NCI-H446 (cell line): Measurements from ENCODE around the gene MCAM.
A peak's percentile ranks its signal among the peaks of the same experiment; 100 is the strongest.

Experiments used
- DNase-seq, 2 experiments: peaks; one replicate each; lab custom pipeline; 2025; lab: John Stamatoyannopoulos, UW

The MCAM gene, protein sequence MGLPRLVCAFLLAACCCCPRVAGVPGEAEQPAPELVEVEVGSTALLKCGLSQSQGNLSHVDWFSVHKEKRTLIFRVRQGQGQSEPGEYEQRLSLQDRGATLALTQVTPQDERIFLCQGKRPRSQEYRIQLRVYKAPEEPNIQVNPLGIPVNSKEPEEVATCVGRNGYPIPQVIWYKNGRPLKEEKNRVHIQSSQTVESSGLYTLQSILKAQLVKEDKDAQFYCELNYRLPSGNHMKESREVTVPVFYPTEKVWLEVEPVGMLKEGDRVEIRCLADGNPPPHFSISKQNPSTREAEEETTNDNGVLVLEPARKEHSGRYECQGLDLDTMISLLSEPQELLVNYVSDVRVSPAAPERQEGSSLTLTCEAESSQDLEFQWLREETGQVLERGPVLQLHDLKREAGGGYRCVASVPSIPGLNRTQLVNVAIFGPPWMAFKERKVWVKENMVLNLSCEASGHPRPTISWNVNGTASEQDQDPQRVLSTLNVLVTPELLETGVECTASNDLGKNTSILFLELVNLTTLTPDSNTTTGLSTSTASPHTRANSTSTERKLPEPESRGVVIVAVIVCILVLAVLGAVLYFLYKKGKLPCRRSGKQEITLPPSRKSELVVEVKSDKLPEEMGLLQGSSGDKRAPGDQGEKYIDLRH

DNA sequence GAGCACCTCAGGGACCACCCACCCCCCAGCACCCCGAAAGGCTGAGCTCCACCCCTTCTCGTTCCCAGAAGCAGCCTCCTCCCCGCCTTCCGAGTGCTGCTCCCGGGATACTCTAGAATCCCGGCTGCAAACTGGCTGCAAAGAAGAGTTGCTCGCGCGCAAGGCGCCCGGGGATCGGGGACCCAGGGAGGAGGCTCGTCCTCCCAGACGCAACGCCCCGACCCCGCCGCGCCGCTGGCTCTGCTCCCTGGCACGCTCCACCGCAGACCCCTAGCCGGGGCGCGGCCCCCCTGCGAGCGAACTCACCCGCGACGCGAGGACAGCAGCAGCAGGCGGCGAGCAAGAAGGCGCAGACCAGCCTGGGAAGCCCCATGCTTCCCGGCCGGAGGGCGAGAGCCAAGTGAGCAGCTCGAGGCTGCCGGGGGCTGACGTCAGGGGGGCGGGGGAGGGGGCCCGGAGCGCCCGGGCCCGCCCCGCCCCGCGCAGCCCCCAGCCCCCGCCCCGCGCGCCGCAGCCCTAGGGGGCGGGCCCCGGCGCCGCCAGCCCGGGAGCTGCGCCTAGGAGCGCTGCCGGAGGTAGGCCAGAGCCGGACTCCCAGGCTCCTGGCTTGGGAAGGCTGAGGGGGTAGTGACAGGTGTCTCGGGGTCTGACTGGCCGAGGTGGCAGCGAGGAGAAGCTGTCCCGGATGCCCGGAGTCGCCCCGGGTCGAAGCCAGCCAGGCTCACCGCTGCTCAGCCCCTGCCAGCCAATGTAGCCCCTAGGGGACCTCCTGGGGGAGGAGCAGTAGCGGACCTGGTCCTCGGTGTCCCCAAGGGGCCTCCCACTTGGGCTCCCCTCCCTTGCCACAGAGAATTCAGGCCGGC lies at the start of gene MCAM:
MCAM (minus strand) TSS at position 402 of the 863 bp plus-strand sequence; CDS start at position 373, 29 bp downstream.
- peak in 1 of 2 experiments; percentile 79 for DNase-seq

DNA sequence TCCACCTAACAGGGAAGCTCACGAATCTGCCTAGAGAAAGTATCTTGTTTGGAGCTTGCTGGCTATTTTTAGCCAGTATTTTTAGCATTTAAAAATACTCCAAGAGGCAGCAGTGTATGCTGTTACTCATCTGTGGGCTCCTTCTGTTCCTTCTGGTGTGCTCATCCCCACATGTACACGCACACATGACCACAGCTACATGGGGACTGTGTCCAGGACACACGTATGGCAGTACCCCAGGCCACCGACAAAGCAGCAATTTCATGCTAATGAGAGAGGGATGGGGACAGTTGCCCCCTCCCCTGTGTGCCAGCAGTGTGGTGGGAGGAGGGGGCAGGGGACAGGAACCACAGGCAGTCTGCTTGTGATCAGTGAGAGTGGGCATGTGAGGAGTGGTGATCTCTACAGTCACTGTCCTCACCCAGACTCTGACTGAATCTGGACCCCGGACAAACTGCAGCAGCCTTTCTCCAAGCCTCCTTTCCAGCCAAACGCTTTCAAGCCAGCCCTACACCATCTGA lies 48.2 kb upstream of the MCAM start:
- DNase-seq: no peak

DNA sequence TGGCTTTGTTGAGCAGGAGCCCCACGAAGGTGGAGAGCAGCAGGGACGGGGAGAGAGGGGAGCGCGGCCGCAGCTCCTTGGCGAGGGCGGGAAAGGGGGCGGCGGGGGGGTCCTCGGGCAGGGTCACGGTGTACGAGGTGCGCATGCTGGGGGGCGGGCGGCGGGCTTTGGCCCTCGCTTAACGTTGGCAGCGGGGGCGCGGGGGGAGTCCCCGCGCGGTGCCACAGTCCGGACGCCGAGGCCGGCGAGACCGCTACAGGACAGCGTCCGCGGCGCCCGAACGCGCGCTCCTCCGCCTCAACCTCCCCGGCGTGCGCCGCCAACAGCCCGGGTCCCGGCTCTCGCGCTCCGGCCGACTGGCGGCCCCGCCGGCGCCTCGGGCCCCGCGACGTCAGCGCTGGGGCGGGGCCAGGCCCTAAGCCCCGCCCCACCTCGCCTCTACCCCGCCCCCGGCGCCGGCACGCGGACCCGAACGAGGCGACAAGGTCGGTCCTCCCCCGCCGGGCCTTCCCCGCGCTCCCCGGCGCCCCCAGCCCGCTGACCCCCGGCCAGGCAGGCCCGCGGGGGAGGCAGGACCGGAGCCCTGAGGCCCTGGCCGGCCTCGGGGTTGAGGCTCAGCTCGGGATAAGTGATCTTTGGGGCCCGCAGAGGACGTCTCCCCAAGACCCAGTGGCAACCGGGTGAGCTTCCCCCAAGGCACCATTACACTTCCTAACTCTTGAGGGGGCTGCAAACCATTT lies 47.1 kb upstream of the MCAM start:
- DNase-seq: peak in 1 of 2 experiments; percentile 68

DNA sequence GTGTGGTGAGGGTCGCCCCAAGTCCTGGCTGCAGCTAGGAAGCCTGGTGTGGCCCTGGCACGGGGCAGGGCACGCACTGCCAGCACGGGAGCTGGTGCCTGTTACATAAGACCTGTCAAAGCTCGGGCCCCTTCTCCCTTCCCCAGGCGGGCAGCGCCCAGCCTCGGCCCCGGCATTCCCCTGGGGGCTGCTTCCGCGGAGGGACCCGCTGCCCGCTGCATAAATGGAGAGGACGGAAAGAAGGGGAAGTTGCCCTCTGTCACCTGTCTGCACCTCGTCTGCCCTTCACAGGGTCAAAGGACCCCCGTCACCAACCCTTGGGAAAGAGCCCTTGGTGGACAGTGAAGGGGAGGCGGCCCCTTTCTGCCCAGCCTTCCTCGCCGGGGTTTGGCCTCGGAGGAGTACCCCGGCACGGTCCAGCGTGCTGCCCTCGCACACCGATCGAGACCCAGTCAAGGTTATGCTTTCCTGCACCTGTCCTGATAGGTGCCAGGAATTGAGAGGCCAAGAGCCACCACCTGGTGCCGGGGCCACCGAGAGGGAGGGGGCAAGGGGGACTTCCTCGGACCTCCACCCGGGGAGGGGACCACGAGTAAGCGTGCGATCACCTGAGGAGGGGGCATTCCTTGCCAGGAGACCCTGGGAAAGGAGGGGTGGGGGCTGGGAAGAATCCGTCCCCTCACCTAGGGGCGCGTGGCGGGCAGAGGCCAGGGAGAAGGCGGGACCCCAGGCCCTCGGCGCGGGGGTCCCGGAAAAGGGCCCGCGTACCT lies 46.3 kb upstream of the MCAM start:
- no peak for DNase-seq

DNA sequence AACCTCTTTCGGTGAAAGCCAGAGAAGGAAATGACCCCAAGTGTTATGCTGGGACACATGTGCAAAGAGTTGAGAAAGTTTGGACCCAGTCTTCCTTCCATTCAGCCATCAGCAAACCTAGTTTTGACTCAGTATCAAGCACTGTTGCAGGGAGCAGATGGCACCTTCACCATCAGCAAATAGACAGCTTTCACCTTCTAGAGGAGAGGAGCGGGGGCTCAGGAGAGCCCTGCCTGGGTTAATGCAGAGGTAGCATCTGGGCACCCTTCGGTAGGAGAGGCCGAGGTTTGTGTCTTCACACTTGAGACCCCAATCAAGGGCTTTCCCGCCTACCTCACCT lies 45.8 kb upstream of the MCAM start:
- no peak for DNase-seq

DNA sequence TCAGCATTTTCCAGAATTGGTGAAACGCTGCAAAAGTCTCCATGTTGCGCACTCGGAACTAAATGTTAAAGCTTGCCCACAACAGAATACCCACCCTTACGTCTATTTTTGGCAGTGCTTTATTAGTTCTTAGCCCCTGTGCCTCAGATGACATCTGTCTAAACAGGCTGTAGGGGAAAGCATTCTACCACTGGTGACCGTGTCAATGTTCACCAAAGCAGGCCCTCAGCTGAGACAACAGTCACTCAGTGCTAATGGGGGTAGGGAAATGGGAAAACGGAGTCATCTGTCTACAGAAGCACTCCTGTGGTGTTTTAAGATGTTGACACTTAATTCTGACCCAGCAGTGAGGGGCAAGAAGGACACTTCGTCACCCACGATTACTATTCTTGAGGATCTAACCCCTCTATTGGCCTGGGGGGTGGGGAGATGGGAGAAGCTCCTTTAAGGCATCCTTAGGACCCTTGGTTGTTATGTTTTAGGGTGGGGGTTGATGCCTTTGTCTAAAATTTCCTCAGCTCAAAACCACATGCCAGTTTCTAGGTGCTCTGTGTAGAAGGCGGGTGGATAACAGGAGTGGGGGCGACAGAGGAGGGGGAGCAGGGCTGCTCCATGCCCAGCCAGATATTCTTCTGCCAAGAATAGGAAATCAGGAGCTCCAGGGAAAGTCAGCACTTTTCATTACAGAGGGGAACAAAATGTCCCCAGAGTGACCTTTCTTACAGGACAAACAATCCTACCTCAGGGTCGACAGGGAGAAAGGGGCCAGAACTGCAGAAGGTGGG lies 45.2 kb upstream of the MCAM start:
- no peak for DNase-seq

DNA sequence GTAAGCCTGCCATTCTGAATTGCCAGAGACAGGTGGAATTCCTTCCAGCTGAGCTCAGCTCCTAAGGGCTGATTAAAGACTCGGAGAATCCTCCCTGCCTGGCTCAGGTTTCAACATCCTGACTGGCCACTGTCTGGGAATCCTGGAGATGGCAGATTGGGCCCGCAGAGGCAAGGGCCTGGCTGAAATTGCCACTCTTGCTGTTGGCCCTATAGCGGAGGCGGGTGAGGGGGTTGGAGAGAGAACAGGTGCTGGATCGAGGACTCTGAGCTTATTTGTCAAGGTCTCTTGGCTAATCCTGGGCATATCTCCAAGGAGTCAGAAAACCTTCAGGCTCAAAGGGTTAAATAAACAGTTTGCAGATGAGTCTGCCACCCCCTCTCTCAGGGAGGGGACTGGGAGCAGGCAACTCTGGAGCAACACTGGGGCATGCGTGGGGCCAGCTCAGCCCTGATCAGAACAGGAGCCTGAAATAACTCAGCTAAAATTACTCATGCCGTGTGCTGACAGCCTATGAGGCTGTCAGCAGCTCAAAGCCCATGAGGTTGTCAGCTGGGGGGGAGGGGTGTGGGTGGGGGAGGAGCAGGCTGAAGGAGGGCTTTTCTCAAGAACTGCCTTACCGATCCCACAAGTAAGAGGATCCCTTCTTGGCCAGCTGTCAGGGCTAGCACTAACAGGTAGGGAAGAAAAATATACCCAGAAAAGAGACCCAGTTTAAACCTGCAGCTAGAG lies 44.3 kb upstream of the MCAM start:
- peak in 1 of 2 experiments; percentile 87 for DNase-seq

DNA sequence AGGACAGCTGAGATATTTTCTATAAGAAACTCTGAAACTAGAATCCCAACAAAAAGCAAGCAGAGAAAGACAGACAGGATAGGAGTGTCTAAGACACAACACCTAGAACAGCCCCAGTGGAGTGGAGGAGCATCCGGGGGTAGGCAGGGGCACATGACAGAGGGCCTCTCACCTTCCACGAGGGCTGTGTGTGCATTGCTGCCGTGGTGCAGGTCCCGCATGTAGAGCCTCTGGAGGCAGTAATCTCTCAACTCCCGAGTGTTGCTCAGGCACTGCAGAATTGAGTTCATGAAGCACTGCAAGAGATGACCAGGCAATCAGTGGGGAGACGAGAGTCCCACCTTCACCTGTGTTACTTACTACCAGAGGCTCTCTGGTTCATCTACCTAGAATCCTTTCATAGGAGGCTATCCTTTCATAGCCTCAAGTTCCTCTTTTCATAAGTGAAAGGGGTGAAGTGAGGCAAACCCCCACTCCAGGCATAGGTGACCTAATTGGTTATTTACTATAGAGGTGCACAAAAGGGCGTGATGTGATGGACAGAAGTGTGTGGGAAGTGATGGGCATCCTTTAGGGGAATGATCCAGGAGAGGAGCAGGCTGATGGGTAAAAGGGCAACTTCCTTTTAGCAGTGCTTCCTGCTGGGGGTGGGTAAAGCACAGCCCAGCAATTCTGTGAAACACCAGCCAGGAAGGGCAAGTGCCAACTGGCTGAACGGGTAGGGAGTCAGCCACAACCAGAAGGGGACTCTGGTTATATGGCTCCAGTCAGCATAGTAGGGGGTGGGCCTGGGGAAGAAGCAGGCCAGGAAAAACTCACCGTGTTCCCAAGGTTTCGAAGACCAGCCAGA lies 42.7 kb upstream of the MCAM start:
- DNase-seq: no peak

DNA sequence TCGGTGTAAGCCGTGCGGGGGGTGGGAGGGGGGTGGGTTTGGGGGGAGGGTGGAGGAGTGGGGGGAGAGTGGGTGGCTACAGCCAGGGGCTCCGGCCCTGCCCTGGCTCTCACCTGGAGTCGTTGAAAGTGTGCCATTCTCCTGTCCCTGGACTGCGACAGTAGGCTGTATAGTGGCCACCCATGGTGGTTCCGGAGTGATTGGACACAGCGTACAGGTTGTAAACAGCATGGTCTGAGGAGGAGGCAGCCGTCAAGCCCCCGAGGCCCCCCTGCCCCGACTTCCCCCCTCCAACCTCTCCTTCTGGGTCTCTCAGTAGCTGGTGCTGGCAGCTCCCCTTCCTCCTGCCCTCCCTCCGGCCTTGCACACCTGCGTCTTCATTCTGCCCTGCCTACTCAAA lies 40.1 kb upstream of the MCAM start:
- no peak for DNase-seq

DNA sequence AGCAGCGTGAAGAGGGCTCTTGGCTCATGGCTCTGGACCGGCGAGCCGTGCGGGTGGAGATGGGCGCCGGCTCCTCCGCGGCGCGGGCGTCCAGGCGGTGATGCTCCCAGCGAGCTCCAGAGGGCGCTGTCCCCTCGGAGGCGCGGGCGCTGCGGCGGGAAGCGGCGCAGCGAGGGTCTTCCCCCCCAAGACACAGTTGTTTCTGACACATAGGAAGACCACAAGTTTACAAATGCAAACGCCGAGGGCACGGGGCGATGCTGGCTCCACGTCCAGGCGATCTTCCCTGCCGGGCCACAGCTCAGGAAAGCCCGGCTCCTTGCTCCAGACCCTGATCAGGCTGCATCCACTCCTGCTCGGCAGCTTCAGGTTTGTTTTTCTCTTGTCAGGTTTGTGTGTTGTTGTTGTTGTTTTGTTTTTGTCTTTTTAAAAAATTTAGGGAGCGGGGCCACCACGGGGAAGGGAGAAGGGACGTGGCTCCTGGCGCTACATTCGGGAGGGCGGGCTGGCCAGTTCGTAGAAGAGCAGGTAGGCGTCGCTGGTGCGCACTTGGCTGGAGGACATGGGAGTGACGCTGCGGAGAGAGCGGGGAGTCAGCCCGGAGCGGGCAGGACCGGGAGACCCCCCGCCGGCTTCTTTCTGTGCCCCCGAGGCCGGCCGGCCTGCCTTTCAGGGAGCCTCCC lies 39.6 kb upstream of the MCAM start:
- DNase-seq: no peak

DNA sequence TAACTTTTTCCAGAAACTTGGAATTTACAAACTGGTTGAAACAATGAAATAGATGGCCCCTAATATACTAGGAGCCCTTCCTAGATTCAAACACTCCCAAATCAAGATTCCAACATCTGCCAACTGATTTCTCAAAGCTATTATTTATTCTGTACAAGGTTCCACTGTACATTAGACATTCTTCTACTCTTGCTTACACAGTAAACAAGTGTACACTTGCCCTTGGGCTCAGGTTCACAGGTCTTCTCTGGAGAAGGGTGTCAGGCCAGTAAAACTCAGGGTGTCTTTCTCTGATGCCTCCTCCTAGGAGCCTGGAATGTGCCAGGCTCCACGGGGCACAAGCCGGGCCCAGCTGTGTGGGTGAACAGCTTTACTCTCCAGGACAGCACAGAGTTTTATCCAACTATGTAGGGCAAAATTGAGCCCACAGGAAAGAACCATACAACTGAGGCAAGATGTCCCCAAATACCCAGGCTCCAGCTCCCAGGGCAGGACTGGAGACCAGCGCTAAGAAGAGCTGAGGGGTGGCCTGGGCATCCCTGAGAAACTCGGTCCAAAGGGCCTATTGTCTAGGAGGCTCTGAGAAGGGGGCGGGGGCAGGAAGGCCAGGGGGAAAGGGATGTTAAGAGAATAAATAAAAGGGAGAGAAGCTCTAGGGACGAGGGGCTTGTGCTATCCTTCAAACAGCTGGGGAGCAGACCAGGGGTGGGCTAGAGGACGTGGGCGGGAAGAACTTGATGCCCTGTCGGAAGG lies 38.3 kb upstream of the MCAM start:
- DNase-seq: no peak

DNA sequence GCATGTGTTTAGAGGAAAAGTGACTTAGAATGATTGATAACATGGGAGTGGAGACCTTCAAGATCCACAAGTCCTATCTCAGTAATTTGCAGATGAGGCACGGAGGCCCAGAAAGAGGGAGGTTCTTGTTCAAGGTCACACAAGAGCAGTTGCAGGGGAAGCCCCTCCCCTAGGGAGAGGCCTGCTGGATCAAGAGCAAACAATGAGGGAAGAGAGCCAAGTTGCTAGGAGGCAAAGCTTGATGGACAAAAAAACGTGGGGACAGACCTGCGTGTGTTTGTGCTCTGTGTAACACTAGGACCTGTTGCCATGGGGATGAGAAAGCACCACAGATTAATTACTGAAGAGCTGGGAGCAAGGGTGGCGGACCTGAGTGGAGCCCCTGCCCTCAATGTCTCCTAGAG lies 35.9 kb upstream of the MCAM start:
- peak in 1 of 2 experiments; percentile 41 for DNase-seq

DNA sequence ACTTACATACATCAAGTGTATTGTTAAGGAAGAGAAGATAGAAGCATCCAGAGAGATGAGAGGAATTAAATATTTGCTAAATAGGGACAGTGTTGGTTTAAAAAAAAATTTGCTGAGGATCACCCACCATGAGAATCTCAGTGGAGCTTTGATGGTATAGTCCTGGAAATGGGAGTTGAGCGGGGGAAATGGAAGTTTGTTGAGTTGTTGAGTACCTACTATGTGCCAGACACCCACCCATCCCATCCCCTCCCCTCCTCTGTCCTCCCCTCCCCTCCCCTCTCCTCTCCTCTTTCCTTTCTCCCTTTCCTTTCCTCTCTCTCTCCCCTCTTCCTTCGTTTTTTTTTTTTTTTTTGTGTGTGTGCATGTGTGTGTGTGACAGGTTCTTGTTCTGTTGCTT lies 34.3 kb upstream of the MCAM start:
- DNase-seq: no peak

DNA sequence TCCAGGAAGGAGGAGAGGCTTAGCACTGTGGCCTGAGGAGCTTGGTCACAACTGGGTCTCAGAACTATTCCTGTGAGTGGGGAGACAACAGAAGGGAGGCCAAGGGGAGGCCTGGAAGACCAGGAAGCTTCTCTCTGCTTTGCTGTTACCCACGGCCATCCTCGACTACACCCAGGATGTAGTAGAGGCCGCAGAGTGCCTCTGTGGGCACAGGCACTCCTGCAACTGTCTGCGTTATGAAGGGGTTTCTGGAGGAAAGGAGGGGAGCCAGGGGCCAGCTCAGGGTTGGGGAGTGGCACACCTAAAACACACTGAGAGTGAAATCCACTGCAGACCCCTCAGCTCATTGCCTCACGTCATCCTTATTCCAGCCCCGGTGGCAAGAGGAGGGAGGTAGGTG lies 33.4 kb upstream of the MCAM start:
- no peak for DNase-seq

DNA sequence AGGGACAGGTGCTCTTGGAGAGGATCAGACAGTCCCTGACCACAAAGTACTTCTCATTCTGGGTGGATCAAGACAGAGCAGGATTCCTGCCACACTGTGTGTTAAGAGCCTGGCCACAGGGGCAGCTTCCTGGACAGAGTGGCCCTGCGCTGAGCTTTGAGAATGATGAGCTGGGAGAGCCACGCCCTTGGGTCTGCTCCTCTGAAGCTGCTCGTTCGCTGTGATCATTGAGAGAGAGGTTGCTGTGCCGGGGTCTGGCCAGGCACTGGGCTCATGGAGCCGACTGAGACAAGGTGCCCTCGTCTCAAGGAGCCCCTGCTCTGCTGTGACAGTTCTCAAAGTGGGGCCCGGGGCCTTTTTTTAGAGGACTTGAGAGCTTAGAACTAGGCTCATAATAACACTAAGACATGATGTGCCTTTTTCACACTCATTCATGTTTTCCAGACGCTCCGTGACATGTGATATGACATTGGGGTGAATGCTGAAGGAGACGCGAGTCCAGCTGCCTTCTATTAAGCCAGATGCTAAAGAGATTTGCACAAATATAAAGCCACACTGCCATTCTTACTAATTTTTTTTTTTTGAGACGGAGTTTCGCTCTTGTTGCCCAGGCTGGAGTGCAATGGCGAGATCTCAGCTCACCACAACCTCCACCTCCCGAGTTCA lies 31.1 kb upstream of the MCAM start:
- no peak for DNase-seq

DNA sequence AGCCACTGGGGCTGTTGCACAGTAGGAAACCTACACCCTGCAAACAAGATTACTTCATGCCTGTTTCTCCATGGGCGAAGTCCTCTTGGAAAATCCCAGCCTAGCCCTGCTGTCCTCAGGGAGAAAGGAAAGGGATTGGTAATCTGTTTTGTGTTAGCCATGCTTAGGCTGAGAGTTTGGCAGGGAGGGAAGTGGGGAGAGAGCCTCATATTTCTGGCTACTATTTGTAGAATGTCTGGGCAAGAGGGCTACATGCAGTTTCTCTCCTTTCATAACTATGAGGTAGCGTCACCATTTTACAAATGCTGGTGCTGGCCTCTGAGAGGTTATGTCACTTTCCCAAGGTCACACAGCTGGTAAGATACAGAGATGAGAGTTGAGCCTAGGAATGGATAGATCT lies 30.3 kb upstream of the MCAM start:
- no peak for DNase-seq

DNA sequence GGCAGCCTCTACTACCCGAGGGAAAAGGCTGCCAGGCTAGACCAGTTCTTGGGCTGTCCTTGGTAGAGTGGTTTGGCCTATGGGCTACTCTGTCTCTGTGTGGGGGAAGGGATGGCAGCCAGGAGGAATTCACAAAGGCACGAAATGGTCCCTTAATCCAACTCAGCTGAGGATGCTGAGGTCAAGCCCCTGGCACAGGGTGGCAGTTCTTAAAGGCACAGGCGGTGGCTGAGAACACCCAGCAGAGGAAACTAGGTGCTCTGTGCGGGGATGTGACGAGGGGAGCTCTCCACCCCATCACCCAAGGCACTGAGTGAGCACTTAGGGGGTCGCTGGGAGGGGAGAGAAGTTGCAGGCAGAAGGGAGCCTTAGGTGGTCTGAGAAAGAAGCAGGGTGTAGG lies 29.7 kb upstream of the MCAM start, which contains the start of gene MFRP:
MFRP (minus strand) TSS at position 101 of the 400 bp plus-strand sequence. CDS start 192 bp downstream, outside the sequence.
- DNase-seq: no peak
